ENCODE measurements around the gene PLAU. TPM values are rescaled to one million over a fixed set of nuclear protein-coding genes. Genes with fewer than 3 reads are reported as not detected.

Gene PLAU
- total and polyA plus RNA-seq, 9 of the 15 experiments (the other 6 are each of a cell fraction or from before 2014, with no cell fraction given), result 2.1 to 16.9 (median 3.3) TPM

- TF ChIP-seq GTF3C2 (IDR thresholded peaks at IDR 0.05; ENCODE audit: borderline replicate concordance, extremely low read depth, insufficient read length) (no peak), SMARCB1 (IDR thresholded peaks at IDR 0.05; ENCODE audit: insufficient read length, low read depth) (no peak), PTBP1 (IDR thresholded peaks at IDR 0.05; ENCODE audit: low read depth, low read length) (no peak), ZNF232 (CRISPR knock-in tag; IDR thresholded peaks at IDR 0.05) (no peak), ZNF696 (CRISPR knock-in tag; conservative IDR thresholded peaks at IDR 0.05) (no peak), TFAP4 (CRISPR knock-in tag; IDR thresholded peaks at IDR 0.05; ENCODE audit: borderline replicate concordance) (peak; percentile 82), ZC3H11A (IDR thresholded peaks at IDR 0.05; ENCODE audit: low read depth, low read length) (no peak), CREB5 (CRISPR knock-in tag; IDR thresholded peaks at IDR 0.05) (no peak), CHD1 (IDR thresholded peaks at IDR 0.05; ENCODE audit: low read length) (no peak), HDAC8 (tag; IDR thresholded peaks at IDR 0.05) (no peak), POLR2B (IDR thresholded peaks at IDR 0.05; ENCODE audit: low read depth, partially characterized antibody) (peak; percentile 41), ZC3H4 (CRISPR knock-in tag; IDR thresholded peaks at IDR 0.05; ENCODE audit: borderline replicate concordance) (no peak), ZNF280A (IDR thresholded peaks at IDR 0.05; ENCODE audit: low read depth, partially characterized antibody) (no peak), ZNF830 (CRISPR knock-in tag; IDR thresholded peaks at IDR 0.05) (no peak), HOMEZ (CRISPR knock-in tag; IDR thresholded peaks at IDR 0.05) (no peak)
Measured at GRCh38 chr10:73956476-73957359, 45.8 kb downstream of the PLAU start (continued).

All from K562 (cell line).